ENCODE data around the gene MKNK2. TPM values are rescaled to one million over a fixed set of nuclear protein-coding genes. Genes with fewer than 3 reads are reported as not detected.

Gene MKNK2
- total and polyA plus RNA-seq, 2 of the 13 experiments (the other 11 are each of a cell fraction or from before 2014, with no cell fraction given) = 44.9 to 112 TPM

DNA sequence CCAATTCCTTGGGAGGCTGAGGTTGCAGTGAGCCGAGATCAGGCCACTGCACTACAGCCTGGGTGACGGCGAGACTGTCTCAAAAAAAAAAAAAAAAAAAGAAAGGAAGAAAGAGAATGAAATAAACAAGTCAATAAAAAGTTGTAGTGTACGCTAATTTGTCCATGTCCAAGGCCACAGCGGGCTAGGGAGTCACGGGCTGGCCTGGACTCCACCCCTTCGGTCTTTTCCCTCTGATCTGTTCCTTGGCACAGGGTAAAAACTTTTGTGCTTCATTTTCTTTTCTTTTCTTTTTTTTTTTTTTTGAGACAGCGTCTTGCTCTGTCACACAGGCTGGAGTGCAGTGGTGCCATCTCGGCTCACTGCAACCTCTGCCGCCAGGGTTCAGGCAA is 19.4 kb upstream of the MKNK2 start:
- H3K9me3 ChIP-seq (ENCODE audit: low read length) = no peaks in the 10 kb centered on the region
- no peak overlapping the region for H3K9ac ChIP-seq (ENCODE audit: insufficient read depth, low read depth, low read length)
- intact Hi-C loops (cut with micrococcal nuclease; ENCODE audit: unreplicated experiment) = no loop called here
- peaks cover 4 to 8% of the 10 kb centered on the region in 2 experiments; a peak in 2 of 5 replicates for H3K36me3 ChIP-seq (replicated peaks in 1 of 2; ENCODE audit: control insufficient read depth in 1 of 2, insufficient read depth in 2 of 2, low read length in 2 of 2)
- WGBS (ENCODE audit: low lambda C conversion rate) = 88% methylated on average over 10 of the region's 10 CpGs
- FAIRE-seq = no peak
- no TSS peak for BruUV-seq (replicated peaks)
- no peaks in the 10 kb centered on the region for H4K20me1 ChIP-seq (ENCODE audit: insufficient read depth, low read length)
- ChIA-PET CTCF (ENCODE audit: low intra/inter-chr PET ratio, low total read pairs) (interaction anchor here (0.6 to 1.6 kb wide), 3 partner anchors 51 to 125 kb away, joined by 3 to 25 read pairs (median 4); no protein-coding TSS in a partner anchor), POLR2A (interaction anchor here (0.7 to 1.1 kb wide), 2 partner anchors 10 to 54 kb away, joined by 3 read pairs; no protein-coding TSS in a partner anchor)
- H3K27me3 ChIP-seq (ENCODE audit: control insufficient read depth in 1 of 2, insufficient read depth in 2 of 2, low read length in 2 of 2) = no peaks in the 10 kb centered on the region
- H3K79me2 ChIP-seq (ENCODE audit: insufficient read depth, low read length) = no peaks in the 10 kb centered on the region
- no peak overlapping the region for H3K4me3 ChIP-seq (replicated peaks in 1 of 3; ENCODE audit: insufficient read depth in 1 of 3, low read depth in 2 of 3, low read length in 3 of 3)
- no peak for DNase-seq (ENCODE audit: low spot score)
- no peak for ATAC-seq
- H3K4me2 ChIP-seq (ENCODE audit: low read depth, low read length) = no peak overlapping the region
- TF ChIP-seq FOSL2 (CRISPR knock-in tag; IDR thresholded peaks at IDR 0.05) (no peak), PCBP1 (IDR thresholded peaks at IDR 0.05; ENCODE audit: borderline replicate concordance, low read depth, low read length) (no peak)
- TF ChIP-seq, protein P1, sequence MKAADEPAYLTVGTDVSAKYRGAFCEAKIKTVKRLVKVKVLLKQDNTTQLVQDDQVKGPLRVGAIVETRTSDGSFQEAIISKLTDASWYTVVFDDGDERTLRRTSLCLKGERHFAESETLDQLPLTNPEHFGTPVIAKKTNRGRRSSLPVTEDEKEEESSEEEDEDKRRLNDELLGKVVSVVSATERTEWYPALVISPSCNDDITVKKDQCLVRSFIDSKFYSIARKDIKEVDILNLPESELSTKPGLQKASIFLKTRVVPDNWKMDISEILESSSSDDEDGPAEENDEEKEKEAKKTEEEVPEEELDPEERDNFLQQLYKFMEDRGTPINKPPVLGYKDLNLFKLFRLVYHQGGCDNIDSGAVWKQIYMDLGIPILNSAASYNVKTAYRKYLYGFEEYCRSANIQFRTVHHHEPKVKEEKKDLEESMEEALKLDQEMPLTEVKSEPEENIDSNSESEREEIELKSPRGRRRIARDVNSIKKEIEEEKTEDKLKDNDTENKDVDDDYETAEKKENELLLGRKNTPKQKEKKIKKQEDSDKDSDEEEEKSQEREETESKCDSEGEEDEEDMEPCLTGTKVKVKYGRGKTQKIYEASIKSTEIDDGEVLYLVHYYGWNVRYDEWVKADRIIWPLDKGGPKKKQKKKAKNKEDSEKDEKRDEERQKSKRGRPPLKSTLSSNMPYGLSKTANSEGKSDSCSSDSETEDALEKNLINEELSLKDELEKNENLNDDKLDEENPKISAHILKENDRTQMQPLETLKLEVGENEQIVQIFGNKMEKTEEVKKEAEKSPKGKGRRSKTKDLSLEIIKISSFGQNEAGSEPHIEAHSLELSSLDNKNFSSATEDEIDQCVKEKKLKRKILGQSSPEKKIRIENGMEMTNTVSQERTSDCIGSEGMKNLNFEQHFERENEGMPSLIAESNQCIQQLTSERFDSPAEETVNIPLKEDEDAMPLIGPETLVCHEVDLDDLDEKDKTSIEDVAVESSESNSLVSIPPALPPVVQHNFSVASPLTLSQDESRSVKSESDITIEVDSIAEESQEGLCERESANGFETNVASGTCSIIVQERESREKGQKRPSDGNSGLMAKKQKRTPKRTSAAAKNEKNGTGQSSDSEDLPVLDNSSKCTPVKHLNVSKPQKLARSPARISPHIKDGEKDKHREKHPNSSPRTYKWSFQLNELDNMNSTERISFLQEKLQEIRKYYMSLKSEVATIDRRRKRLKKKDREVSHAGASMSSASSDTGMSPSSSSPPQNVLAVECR (CRISPR knock-in tag; IDR thresholded peaks at IDR 0.05; ENCODE audit: borderline replicate concordance) = no peak
- in situ Hi-C loops (cut with HindIII; ENCODE audit: extremely low pct_ligation_motif_present, low pct_unique_long_range_greater_than_20kb) = no loop called here
- H2AFZ ChIP-seq (ENCODE audit: low read length) = no peak overlapping the region
- H3K27ac ChIP-seq (ENCODE audit: extremely low read length, insufficient read depth, low read length) = no peak overlapping the region
- H3K4me1 ChIP-seq (ENCODE audit: insufficient read depth, low read length) = peaks cover 38% of the 10 kb centered on the region

Data from HepG2 (cell line).